ENCODE results near the gene DEAF1. TPM values are rescaled to one million over a fixed set of nuclear protein-coding genes. Genes with fewer than 3 reads are reported as not detected.

DEAF1 gene
- total and polyA plus RNA-seq, 9 of the 15 experiments (the other 6 are each of a cell fraction or from before 2014, with no cell fraction given) = 2.0 to 69.1 (median 26.8) TPM

DNA sequence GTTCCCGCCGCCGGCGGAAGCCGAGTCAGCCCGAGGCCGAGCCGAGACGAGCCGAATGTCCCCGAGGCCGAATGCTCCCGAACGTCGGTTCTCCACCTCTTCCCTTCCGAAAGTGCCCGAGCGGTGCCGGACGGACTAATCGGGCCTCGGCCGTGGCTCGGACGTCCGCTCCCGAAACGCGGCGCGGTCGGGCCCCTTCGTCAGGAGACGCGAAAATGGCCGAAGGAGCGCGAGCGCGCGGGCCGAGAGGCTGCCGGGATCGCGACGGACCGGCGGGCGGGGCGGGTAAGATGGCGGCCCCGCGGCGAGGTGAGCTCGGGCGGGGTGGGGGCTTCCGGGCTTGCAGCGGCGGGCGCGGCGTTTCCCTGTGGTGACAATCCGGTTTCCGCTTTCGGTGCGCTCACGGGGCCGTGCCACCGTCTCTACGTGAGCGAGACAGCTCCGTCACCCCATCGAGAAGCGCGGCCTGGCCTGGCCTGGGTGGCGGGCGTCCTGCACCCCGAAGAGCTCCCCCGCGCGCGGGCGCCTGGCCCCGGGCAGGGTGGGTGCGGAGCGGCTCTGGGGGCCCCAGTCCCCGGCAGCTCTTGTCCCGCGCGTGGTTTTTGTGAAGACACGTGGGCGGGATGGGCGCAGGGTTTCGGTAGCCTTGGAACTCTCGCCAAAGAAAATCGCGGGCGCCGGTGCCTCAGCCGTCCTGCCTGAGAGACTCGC is 671 bp upstream of the DEAF1 start, which contains the start of gene TMEM80 (continued):
- peak; percentile 71 for TF ChIP-seq U2AF1 (optimal IDR thresholded peaks at IDR 0.05; ENCODE audit: low read depth, low read length)
- no peak for TF ChIP-seq SNIP1 (IDR thresholded peaks at IDR 0.05; ENCODE audit: low read depth)
- peak; percentile 57 for TF ChIP-seq TBP (optimal IDR thresholded peaks at IDR 0.05; ENCODE audit: low read depth, low read length)
- TF ChIP-seq, protein P1, sequence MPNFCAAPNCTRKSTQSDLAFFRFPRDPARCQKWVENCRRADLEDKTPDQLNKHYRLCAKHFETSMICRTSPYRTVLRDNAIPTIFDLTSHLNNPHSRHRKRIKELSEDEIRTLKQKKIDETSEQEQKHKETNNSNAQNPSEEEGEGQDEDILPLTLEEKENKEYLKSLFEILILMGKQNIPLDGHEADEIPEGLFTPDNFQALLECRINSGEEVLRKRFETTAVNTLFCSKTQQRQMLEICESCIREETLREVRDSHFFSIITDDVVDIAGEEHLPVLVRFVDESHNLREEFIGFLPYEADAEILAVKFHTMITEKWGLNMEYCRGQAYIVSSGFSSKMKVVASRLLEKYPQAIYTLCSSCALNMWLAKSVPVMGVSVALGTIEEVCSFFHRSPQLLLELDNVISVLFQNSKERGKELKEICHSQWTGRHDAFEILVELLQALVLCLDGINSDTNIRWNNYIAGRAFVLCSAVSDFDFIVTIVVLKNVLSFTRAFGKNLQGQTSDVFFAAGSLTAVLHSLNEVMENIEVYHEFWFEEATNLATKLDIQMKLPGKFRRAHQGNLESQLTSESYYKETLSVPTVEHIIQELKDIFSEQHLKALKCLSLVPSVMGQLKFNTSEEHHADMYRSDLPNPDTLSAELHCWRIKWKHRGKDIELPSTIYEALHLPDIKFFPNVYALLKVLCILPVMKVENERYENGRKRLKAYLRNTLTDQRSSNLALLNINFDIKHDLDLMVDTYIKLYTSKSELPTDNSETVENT (CRISPR knock-in tag; IDR thresholded peaks at IDR 0.05) = peak; percentile 74
- 0 out of 2 replicates have a peak, but pooled peaks have one; percentile 13 for TF ChIP-seq ZKSCAN1 (IDR thresholded peaks at IDR 0.05; ENCODE audit: low read depth, low read length)
- TF ChIP-seq ZNF76 (CRISPR knock-in tag; IDR thresholded peaks at IDR 0.05; ENCODE audit: borderline replicate concordance) = 0 out of 2 replicates have a peak, but pooled peaks have one; percentile 27
- peak; percentile 77 for TF ChIP-seq RBBP5 (IDR thresholded peaks at IDR 0.05; ENCODE audit: borderline replicate concordance, insufficient read depth, low read length, poor library complexity, severe bottlenecking)
- peak; percentile 92 for TF ChIP-seq PHF8 (IDR thresholded peaks at IDR 0.05; ENCODE audit: borderline replicate concordance, low read length)
- TF ChIP-seq, protein P2, sequence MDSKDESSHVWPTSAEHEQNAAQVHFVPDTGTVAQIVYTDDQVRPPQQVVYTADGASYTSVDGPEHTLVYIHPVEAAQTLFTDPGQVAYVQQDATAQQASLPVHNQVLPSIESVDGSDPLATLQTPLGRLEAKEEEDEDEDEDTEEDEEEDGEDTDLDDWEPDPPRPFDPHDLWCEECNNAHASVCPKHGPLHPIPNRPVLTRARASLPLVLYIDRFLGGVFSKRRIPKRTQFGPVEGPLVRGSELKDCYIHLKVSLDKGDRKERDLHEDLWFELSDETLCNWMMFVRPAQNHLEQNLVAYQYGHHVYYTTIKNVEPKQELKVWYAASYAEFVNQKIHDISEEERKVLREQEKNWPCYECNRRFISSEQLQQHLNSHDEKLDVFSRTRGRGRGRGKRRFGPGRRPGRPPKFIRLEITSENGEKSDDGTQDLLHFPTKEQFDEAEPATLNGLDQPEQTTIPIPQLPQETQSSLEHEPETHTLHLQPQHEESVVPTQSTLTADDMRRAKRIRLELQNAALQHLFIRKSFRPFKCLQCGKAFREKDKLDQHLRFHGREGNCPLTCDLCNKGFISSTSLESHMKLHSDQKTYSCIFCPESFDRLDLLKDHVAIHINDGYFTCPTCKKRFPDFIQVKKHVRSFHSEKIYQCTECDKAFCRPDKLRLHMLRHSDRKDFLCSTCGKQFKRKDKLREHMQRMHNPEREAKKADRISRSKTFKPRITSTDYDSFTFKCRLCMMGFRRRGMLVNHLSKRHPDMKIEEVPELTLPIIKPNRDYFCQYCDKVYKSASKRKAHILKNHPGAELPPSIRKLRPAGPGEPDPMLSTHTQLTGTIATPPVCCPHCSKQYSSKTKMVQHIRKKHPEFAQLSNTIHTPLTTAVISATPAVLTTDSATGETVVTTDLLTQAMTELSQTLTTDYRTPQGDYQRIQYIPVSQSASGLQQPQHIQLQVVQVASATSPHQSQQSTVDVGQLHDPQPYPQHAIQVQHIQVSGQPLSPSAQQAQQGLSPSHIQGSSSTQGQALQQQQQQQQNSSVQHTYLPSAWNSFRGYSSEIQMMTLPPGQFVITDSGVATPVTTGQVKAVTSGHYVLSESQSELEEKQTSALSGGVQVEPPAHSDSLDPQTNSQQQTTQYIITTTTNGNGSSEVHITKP (IDR thresholded peaks at IDR 0.05; ENCODE audit: partially characterized antibody) = no peak
- 0 out of 2 replicates have a peak, but pooled peaks have one; percentile 69 for TF ChIP-seq NR2C2 (CRISPR knock-in tag; IDR thresholded peaks at IDR 0.05)
- TF ChIP-seq NR2C2 (tag; IDR thresholded peaks at IDR 0.05) = no peak
- 0 out of 2 replicates have a peak, but pooled peaks have one; percentile 3 for TF ChIP-seq ETV5 (CRISPR knock-in tag; IDR thresholded peaks at IDR 0.05; ENCODE audit: low read depth)
- peak; percentile 42 for TF ChIP-seq CHD1 (IDR thresholded peaks at IDR 0.05; ENCODE audit: low read length)
- no peak for TF ChIP-seq HLTF (IDR thresholded peaks at IDR 0.05)
- peak; percentile 70 for TF ChIP-seq CREM (IDR thresholded peaks at IDR 0.05; ENCODE audit: low read depth)
- TF ChIP-seq, protein P3, sequence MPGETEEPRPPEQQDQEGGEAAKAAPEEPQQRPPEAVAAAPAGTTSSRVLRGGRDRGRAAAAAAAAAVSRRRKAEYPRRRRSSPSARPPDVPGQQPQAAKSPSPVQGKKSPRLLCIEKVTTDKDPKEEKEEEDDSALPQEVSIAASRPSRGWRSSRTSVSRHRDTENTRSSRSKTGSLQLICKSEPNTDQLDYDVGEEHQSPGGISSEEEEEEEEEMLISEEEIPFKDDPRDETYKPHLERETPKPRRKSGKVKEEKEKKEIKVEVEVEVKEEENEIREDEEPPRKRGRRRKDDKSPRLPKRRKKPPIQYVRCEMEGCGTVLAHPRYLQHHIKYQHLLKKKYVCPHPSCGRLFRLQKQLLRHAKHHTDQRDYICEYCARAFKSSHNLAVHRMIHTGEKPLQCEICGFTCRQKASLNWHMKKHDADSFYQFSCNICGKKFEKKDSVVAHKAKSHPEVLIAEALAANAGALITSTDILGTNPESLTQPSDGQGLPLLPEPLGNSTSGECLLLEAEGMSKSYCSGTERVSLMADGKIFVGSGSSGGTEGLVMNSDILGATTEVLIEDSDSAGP (CRISPR knock-in tag; IDR thresholded peaks at IDR 0.05) = 0 out of 2 replicates have a peak, but pooled peaks have one; percentile 35
- no peak for TF ChIP-seq RAD21 (CRISPR knock-in tag; conservative IDR thresholded peaks at IDR 0.05 in 1 of 2, IDR thresholded peaks at IDR 0.05 in 1 of 2)
- TF ChIP-seq, protein P4, sequence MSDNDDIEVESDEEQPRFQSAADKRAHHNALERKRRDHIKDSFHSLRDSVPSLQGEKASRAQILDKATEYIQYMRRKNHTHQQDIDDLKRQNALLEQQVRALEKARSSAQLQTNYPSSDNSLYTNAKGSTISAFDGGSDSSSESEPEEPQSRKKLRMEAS (CRISPR knock-in tag; IDR thresholded peaks at IDR 0.05) = peak; percentile 47
- TF ChIP-seq SP1 (CRISPR knock-in tag; IDR thresholded peaks at IDR 0.05) = 0 out of 2 replicates have a peak, but pooled peaks have one; percentile 30
- no peak for TF ChIP-seq HDAC8 (tag; IDR thresholded peaks at IDR 0.05)
